ENCODE data around the gene THRB.
"Not testable (repeated sequence)": the region's sequence is repeated elsewhere in the genome, so short reads cannot be mapped to it uniquely, and the experiment has no call there.

Gene THRB

DNA sequence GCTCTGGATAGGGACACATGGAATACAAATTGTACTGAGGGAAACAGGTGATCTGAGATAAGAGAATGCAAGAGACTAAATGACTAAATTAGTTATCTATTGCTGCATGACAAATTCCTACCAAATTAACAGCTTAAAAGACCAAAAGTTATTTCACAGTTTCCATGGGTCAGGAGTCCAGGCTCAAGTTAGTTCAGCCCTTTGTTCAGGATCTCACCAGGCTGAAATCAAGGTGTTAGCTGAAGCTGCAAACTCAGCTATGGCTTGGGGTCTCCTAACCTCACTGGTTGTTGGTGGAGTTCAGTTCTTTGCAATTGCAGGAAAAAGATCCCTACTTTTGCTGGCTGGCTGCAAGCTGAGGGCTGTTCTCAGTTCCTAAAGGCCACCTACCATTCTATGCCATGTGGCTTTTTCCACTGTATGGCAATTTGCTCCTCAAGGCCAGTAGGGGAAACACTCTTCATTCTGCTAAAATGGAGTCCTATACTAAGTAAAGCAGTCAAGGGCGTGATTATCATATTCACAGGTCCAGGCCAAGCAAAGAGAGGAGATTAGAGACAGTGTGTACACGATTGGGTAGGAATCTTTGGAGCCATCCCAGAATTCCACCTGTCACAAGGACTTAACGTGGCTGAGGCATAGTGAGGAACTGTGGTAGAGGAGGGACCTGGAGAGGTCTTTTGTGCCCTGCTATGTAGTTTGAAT is 53.7 kb downstream of the THRB start:
- DNase-seq = no peak

DNA sequence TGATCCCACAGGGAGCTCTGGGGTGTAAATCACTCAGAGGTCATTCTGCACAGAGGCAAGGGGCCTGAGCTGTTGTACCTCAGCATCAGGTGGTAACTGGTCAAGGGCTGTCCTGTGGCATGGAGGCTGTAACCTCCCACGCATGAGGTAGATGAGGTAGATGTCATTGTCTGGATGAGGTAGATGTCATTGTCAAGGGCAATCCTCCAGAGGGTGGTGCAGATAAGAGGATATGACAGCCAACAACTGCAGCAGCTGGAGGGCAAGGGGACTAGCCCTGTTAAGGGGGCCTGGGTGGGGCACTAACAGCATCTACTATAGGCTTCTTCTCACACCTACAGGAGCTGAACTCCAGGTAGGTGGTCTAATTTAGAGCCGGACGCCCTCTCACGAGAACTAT is 55.6 kb downstream of the THRB start:
- DNase-seq = no peak

DNA sequence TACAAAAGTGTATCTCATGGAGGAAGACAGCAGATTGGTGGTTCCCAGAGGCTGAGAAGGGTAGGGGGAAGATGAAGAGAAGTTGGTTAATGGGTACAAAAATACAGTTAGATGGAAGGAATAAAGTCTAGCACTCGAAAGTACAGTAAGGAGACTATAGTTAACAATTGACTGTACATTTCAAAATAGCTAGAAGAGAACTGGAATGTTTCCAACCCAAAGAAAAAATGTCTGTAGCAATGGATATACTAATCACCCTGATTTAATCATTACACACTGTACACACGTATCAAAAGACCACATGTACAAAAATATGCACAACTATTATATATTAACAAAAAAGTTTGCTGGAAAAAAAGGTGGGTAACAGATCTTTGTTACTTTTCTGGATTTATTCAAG is 57.3 kb downstream of the THRB start:
- DNase-seq = no peak

DNA sequence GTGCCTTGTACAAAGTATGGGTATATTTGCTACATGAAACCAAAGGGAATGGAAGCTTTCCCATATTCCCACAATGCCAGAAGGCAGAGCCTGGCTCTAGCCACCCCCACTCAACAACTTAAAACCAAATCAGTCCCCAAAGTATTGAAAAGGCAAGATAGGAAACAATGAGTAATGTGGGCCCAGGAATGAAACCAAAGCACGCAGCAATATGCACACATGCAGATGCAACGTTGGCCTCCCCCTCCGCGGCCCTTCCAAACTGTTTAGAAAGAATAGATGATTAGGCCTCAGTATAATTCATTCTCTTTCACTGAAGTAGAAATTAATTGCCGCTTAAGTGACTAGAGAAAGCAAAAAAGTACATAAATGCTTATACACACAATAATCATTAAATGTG is 59.1 kb downstream of the THRB start:
- no peak for DNase-seq

DNA sequence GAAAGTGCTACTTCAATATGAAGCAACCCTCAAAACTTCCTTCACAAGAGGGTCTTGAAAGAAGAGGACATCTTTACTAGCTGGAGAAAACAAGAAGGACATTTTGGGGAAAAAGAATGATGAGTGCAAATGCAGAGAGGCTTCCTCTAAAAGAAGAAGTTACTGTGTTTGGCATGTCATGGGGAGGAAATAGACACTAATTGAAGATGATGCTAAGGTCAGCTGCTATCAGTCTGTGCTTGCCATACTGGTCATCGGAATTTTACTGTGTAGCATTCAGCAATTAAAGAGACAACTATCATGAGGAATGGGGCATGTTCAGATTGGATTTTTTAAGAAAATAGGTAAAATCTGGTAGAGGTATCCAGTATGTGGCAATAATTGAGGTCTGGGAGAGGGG is 60.0 kb downstream of the THRB start:
- DNase-seq = no peak

DNA sequence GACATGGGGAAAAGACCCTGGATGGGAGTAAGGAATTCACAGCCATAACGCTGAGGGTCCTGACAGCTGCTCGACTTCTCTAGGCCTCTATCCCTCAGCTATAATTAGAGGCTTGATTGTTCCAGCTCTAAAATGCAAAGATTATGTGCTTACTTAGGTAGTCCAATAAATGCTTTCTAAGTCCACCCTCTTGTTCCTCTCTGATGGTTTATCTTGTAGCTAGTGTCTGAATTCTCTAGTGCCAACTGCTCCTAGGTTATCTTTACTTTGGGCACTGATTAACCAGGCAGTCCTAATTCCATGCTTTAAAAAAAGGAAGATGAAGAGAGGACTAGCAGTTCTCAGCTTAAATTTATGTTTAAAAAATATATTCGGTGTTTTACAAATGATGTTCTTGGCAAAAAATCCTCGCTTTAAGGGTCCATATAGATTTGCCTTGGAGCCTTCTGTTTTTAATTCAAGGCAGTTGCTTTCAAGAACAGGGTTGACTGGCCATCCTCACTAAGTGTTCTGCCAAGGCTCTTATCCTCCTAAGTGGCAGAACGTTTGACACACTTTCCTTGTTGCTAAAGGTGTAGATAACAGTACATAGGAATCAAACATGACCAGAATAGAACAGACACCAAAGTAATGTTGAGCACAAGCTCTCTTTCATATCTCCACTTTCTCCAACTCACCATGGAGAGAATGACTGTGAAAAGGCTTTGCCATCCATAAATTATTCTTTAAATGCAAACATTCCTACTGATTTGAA is 60.6 kb downstream of the THRB start:
- DNase-seq = no peak

DNA sequence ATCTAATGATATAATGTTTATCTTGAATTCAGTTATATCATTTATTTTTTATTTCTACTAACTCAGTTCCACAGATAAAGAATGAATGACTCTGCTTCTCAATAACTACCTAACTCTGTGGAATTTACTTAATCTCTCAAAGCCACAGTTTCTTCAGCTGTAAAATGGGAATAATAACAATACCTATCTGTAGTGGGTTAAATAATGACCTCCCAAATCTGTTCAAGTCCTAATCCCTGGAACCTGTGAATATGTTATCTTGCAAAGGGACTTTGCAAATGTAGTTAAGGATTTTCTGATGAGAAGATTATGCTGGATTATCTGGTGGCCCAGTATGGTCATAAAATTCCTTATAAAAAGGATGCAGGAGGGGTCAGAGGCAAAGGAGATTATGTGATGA is 61.7 kb downstream of the THRB start:
- no peak for DNase-seq

DNA sequence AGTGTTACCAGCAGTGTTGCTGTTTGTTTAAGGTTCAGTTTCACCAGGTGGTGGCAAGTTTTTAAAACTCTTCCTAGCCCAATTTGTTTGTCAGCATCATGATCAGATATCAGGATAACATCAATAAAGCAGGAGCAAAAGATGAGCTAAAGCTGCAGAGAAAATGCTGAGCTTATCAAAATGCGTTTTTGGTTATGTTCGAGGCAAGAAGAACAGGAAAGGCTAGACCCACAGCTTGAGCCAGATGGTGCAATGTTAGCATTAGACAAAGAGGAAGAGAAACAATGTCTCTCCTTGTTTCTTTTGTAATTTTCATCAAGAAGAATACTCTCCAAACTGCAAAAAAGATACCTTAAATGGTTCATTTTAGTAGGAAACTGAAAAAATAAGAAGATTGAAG is 66.2 kb downstream of the THRB start:
- DNase-seq = no peak

DNA sequence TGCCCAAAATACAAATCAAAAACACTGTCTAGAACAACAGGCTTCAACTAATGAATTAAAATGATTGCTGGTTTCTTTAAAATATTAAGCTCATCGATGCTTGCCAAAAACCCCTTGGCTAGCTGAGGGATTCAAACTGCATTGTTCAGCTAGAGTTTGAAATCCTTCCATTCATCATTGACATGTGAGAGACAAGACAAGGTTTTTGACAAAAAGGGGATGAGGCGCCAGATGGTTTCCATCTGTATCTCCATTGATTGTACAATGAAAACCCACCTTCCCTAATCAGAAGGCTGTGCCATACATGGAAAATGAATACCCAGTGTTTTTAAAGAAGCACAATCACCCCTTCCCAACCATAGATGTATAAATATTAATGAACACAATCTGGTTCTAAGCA is 67.8 kb downstream of the THRB start:
- DNase-seq = no peak

DNA sequence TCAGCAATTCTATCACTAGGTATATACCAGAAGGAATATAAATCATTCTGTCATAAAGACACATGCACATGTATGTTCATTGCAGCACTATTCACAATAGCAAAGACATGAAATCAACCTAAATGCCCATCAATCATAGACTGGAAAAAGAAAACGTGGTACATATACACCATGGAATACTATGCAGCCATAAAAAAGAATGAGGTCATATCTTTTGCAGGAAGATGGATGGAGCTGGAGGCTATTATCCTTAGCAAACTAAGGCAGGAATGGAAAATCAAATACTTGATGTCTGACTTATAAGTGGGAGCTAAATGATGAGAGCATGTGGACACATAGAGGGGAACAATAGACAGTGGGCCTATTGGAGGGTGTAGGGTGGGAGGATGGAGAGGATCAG is 73.8 kb downstream of the THRB start:
- DNase-seq = not testable (repeated sequence)

DNA sequence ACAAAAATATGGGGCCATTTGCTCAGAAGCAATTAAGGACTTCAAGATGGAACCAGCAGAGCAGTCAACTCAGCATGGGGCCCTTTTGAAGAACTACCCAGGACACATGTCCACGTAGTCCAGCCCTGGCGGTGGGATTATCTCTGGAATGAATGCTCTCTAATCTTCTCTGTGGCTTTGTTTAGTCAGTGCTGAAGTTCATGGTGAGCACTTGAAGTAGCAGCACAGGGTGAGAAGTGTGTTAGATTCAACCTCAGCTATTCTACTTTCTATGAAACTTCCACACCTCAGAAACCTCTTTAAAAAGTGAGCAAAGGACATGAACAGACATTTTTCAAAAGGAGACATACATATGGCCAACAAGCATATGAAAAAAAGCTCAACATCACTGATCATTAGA is 74.4 kb downstream of the THRB start:
- DNase-seq = no peak

DNA sequence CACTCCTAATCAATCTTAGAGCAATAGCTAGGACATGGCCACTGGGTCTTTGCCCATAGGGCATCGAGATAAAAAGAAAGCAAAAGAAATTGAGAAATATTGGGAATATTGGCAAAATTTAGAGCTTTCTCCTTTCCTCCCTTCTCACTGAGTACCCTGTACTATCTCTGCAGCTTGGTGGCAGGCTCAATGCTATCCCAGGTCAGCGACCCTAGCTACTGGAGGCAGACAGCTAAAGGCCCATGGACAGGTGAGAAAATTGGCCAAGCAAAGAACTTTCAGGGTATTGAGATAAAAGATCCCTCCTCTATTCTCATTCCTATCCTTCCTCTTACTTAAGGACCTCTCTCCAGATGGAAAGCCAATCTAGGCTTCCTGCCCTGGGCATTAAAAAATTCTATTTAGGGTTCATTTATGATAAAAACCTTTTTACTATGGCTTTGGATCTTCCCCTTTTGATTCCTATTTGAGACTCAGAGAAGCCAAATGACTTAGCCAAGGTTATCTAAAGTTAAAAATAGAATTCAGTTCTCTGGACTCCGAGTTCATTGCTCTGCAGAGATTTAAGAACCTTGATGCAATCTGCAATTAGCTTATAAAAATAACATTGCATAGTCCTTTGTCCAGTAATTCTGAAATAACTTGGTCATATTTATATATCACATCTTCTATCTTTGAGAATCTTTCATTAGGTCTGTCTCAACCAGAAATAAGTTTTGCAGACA is 75.4 kb downstream of the THRB start:
- no peak for DNase-seq

DNA sequence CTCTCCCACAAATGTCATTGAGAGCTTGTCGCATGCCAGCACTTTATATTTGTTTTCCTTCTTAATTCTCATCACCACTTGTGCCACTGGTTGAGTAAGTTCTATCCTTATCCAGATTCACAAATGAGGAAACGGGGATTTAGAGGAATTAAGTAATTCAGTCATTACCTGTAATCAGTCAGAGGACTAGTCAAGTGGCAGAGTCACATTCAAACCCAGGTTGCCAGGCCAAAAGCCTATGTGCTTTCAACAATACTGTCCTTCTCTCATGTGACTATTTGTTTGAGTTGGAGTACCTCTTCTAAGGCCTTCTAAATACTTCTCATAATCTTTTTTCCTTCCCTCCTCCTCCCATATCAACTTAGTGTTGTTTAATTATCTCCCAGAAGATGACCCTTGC is 76.9 kb downstream of the THRB start:
- no peak for DNase-seq

DNA sequence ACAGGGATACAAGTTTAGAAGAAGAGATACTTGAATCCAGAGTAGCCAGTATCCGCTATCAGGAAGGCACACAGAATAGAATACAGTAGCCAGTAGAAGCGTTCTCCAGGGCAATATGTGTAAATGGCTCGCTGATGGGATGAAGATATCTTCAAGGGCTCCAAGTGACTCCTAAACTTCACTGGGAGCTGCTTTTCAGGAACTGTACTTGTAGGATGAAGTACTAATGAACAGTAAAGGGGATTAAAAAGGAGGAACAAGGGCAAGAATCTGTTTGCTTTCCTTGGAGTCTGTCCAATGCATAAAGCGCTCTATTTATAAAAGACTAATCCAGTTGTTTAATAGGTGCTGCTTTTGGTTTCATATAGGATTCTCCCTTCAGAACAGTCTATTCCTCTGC is 78.4 kb downstream of the THRB start:
- no peak for DNase-seq

DNA sequence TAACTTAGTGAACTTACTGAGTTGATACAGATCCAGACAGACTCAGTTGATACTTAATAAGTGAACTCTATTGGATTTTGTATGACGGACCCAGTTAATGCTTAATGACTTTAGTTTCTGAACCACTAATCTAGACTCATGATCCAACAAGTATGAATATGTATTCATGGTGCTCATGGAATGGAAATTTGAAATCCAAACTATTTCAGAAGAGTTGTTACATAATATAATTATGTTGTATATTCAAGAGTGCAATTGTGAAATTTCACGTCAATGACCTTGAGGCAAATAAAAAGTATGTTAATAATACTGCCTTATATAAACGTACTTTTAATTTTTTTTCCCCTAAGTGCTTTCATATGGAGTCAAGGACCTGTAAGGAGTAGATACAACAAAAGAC is 78.8 kb downstream of the THRB start:
- DNase-seq = no peak

DNA sequence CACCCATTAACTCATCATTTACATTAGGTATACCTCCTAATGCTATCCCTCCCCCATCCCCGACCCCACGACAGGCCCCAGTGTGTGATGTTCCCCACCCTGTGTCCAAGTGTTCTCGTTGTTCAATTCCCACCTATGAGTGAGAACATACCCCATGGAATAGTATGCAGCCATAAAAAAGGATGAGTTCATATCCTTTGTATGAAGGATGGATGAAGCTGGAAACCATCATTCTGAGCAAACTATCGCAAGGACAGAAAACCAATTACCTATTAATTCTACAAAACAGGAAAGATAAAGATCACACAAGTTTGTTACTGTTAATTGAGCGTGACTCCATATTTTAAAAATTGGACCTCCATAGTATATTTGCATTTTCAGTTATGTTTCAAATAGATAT is 81.0 kb downstream of the THRB start:
- DNase-seq = not testable (repeated sequence)

DNA sequence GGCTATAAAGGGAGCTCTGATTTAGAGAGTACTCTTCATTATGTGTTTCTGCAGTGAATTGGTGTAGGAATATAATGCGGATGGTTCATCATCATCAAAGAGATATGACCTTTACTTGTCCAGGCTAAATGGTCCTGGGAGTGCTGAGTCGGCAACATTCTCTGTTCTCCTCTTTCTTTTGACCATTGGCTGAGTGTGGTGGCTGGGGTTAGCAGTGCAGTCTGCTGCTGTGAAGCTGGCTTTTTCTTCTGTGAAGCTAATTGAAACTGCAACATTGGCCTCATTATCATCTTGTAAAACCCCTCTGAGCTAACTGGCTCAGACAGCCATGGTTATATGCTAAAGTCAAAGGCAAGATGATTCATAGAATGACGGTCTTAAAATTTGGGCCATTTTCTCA is 83.8 kb downstream of the THRB start:
- no peak for DNase-seq

DNA sequence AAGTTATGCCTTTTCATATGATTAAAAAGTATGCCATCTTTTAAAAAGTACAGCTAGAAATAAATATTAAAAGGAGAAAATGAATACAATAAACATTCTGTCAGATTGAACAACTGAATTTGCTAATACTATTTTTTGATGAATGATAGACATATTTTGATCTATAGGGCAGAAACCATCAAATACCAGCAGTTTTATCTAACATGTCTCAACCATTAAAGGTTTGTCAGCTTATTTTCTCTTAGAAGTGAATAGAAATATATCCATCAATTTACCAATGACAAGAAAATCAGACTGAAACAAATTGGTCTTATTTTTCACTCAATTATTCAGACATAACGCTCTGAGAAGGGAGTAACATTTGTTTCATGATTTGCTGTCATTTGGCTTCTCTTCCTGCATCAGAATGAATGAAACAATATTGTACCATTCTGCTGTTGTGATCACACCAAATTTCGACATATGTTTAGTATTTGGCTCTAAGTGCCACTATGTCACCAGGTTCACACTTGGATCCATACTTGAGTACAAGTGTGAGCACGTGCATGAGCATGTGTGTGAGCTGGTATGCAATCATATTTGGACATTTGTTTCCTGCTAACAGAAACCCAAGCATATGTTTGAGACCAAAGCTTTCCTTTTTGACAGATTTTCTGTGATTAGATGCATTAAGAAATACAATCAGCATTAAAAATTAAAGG is 86.5 kb downstream of the THRB start:
- no peak for DNase-seq

DNA sequence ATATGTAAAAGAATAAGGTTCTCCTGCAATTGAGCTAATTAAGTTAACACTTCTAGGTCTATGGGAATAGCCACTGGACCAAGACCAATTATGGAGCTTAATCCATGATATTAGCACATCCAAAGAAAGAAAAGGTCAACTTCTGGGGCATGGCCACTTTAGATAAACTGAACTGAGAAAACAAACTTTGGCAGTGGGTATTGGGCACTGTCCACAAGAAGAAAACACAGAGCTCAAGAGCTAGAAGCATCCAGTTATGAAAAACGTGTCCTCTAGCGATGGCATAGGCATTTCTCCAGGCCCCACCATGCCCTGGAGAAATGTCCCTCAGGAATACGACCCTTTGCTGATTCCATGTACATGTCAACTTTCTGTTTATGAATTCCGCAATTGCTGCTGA is 87.8 kb downstream of the THRB start:
- DNase-seq = no peak

DNA sequence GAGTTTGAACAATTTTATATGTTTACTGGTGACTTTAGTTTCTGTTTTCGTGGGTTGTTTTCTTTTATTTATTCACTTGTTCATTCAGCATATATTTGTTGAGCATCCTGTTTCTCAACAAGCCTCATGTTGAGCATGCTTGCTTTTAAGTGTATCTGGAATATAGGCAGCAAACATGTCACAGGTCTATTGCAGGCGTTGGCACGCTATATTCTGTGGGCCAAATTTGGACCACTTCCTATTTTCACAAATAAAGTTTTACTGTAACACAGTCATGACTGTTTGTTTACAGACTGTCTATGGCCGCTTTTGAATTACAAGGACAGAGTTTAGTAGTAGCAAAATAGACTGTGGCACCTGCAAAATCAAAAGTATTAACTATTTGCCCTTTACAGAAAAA is 89.6 kb downstream of the THRB start:
- no peak for DNase-seq

DNA sequence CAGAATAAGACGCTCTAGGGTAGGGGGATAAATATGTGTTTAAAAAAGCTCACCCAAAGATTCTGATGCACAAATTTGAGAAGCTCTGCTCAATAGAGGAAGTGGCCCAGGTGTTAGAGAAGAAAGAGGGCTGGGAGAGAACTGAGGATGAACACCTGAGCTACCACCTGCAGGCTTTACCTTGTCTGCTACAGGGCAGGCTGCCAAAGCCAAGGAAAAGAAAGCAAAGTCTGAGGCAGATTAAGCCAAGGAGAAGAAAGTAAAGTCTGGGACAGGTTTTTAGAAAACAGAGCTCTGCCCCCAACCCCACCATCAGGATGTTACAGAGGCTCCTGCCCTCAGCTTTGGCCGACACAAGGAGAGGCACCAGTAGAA is 92.9 kb downstream of the THRB start:
- no peak for DNase-seq

DNA sequence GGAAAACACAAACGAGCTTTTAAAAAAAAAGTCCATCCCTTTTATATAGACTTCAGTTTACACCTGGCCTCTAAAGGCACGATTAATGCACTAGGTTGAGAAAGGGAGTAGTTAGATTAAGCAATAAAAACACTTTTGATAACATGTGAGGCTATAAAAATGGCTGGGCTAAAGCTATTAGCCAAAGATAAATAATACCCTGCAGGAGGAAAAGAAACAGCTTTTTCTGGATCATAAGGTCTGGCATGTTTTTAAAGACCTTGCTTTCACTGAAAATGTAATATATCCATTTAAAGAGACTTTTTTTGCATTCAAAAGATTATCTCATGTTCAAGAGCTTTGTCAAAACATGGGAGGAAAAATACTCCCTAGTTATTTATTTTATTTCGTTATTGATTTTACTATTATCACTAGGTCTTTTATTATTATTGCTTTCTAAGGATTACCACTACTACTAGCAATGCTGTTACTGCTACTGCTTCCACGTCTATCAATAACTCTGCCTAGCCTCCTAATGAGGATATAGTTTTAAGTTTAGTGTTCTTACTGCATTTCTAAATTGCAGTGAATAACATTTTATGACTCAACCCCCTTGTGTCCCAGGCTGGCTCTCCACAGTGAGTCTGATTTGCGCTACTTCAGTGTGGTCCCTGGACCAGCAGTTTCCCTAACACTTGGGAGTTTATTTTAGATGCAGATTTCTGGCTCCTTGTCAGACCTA is 93.4 kb downstream of the THRB start:
- DNase-seq = no peak

DNA sequence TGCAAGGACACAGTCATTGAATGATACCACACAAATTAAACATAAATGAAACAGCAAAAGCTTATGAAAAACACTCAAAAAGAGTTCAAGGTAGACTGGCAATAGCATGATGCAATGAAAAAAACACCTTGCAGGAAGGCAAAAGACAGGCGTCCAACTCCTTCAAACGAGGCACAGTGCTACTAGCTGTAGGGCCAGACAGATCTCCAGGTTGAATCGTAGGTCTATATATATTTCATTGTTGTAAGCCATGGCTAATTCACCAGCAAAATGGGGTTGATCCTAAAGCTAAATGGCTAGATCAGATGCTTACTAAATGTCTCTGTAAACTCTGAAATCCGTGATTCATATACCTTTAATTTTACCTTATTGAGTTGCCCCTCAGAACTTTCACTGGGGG is 94.2 kb downstream of the THRB start:
- no peak for DNase-seq

Measured in activated T-cell treated with anti-CD3 and anti-CD28 coated beads, Interleukin-2, amount 50 U/mL, for 48 hours (primary cell).